Activated CD4-positive, alpha-beta T cell treated with anti-CD3 and anti-CD28 coated beads, Interleukin-2, Interleukin-6, amounts not matched to agents 100 ng/mL and 50 ng/mL, durations not matched to agents 16 hours and 8 hours (primary cell): ENCODE data around the gene SMIM20.

Source experiments
- DNase-seq: peaks from one replicate; pipeline ENCODE4 v3.0.0-alpha.2; 2020

Gene SMIM20

DNA sequence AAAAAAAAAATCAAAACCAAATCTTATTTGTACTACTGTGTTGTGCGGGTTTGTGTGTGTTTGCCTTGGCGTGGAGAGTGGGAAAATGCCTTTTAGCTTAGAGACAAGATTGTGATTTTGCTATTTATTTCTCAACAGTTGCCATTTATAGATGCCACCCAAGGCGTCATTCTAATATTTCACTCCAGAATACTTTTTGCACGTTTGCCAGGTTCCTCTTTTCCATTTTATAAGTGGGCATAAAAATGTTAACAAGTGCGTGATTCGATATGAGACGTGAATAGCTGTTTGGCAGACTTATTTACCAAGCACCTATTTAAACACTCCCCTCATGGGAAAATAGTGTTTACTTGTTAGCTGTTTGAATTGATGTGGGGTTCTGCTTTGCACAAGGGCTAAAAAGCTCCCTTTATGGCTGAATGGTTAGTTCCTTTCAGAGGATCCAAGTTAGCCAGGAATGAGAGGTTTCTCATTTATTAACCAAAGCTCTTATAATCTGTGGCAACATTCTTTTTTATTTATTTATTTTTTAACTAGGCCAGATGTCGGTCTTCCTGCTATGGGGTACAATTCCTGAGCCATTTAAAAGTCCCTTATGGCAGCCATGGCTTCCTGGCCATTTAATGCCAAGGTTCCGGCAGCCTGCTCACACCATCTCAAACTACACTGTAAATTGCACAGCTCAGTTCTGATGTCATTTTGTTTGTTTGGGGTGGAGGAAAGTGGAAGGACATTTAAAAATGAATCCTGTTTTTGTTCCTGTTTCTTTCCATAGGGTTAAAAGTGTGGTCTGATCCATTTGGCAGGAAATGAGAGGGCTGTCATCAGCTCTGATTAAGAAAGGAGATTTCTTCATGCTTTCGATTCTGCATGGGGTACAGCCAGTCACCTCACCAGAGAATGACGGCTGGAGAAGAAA is 14.6 kb downstream of the SMIM20 start:
- no peak for DNase-seq

DNA sequence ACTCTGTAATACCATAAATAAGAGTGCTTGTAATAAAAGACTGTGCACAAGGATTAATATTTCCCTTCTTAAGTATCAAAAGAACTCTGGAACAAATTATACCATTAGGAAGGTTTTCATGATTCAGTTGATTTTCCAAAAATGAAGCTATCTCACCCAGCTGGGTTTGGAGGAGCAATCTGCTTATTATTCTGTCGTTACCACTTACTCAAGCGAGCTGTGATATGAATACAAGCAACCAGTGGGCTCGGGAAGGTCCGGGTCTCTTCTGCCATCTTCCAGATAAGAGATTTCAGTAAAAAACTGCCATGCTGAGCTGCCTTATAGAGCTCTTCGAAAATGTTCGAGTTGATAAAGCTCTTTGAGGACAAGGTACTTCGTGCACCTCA is 15.3 kb downstream of the SMIM20 start:
- DNase-seq: no peak

DNA sequence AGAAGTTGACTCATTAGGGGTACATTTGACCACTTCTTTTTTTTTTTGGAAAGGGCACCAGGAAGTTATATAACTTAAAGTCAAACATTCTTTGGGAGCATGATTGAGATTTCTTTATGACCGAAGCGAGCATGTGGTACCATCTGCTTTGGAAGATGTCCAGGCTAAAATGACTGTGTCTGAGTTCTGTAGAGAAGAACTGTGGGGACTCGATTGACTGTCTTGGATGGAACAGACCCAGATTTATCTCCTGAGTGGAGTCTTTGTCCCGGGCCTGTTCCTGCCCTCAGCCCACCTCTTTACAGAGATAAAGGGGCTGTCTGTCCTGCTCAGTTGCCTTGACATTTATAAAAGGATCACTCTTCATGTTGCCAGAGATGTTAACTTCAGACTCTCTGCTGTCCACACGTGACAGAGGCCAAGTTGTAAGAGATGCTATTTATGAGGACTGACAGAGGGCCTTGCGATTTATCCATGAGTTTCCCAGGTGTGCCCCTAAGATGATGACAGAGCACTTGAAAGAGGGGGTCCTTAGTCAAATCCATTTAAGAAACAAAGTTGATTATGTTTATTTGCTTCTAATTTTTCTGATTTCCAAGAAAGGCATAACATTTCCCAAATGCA is 16.8 kb downstream of the SMIM20 start:
- DNase-seq: no peak

GRCh38 chr4:25936696-25937095 is 22.7 kb downstream of the SMIM20 start:
- DNase-seq: no peak

- peak; percentile 12 for DNase-seq
Measured at GRCh38 chr4:25937801-25938200, 23.8 kb downstream of the SMIM20 start.

GRCh38 chr4:25938366-25938765 is 24.3 kb downstream of the SMIM20 start:
- peak; percentile 71 for DNase-seq

DNA sequence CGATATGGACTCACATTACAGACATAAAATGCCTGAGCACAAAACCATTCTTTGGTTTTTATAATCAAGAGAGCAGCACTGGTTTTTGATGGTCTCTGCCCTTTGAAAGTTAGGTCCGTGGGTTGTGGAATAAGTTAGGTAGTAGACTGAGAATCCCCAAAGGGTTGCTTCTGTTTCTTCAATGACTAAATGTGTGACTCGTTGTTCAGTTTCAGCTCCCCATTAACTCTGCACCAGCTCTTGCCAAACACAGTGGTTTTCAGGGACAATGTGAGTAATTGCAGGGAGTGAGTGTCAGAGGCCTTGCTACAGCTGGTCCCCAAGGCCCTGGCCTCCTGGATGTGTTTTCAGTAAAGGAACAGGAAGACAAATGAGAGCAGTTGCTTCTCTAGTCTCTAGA is 24.8 kb downstream of the SMIM20 start:
- peak; percentile 90 for DNase-seq

DNA sequence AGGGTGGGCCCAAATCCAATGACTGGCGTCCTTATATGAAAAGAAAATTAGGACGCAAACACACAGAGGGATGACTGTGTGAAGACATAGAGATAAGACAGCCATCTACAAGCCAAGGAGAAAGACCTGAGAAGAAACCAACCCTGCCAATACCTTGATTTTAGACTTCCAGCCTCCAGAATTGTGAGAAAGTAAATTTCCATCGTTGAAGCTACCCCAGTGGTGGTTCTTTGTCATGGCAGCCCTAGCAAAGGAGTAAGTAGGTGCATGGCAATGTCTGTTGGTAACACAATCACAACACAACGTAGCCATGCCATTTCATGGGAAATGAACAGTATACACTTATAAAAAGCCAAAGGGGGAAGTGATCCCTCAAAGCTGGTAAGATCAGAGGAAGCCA is 25.3 kb downstream of the SMIM20 start:
- DNase-seq: no peak

DNA sequence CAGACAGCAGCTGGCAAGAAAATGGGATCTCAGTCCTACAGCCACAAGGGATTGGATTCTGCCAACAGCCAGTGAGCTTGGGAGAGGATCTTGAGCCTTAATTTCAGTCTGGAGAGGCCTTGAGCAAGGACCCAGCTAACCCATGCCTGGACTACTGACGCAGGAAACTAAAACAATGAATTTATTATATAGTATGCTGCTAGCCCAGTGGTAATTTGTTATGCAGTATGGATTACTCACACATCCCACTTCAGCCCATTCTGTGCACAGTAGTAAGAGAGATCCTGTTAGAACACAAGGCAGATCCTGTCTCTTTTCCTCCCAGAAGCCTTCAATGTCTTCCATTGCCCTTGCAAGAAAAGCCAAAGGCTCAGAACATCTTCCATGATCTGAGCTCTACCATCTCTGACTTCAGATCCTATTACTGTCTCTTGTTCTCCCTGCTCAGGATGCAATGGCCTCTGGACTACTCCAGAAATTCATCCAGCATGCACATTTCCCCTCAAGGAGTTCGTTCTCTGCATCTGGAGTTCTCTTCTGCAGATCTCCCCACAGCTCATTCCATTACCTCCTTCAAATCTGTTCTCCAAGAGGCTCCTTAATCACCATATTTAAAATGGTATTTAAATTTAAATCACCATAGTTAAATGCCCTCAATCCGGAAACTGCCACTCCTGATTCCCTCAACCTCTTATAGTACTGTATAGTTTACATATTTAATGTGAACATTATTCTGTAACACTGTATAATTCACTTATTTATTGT is 27.6 kb downstream of the SMIM20 start:
- no peak for DNase-seq

DNA sequence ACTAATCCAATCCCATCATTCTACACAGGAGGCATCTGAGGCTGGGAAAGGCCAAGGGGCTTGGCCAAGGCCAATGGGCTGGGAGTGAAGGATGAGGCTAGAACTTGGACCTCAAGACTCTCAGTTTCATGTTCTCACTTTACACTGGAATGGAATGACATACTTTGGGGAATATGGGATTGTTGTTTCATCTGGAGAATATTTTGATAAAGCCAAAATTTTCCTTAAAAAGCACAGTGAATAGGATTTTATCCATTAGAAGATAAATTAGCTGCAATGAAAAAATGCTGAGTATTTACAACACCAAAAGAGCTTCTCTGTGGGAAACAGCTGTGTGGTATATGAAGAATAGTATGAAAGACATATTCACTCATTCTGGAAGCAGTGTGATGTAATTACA is 29.3 kb downstream of the SMIM20 start:
- DNase-seq: no peak

DNA sequence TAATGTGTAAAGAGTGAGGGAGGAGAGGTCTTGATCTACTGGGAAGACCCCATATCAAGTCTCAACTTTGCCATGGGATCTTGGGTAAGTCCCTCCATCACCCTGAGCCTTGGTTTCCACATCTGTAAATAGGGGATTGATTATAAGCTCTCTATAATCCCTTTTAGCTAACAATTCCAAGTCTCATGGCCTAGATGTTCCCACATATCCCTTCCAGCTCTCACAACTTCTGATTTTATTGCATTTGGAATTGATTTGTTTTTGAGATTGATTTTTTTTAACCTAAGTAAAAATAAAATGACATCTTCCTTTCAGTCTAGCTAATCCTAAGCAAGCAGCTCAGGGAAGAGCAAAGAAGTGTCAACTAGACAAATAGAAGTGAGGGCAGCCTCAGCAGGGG is 29.8 kb downstream of the SMIM20 start:
- no peak for DNase-seq

GRCh38 chr4:25948051-25948450 is 34.0 kb downstream of the SMIM20 start:
- no peak for DNase-seq

DNA sequence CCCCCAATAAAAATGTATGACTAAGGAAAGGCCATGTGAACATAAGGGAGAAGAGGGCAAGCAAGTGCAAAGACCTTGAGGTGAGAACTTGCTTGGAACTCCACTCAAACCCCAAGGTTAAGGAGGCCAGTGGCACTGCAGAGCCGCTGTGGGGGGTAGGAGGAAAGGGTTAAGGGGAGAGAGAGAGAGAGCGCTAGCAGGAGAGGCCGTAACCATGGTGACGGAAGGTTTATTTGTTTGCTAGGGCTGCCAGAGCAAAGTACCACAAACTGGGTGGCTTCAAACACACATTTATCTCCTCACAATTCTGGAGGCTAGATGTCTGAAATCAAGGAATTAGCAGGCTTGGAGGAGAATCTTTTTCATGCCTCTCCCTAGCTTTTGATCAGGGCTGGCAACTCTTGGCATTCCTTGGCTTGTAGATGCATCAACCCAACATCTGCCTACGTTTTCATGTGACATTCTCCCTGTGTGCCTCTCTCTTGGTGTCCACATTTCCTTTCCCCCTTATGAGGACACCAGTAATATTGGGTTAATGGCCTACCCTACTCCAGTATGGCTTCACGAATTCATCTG is 35.2 kb downstream of the SMIM20 start:
- no peak for DNase-seq

DNA sequence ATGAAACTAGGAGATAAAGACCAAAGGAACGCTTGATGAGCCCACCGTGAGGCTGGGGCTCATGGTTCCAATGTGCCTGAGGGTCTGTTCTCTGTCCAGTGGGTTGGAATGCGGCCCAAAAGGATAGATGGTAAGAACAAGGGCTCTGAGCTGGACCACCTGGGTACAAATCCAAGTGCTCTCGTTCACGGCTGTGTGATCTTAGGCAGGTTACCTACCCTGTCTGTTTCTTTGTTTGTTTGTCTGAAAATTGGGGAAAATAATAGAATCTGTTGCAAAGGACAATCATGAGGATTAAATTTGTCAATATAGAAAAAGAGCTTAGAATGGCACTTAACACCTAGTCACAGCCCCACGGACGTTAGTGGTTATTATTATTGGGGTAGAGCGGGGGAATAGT is 36.0 kb downstream of the SMIM20 start:
- no peak for DNase-seq

GRCh38 chr4:25950461-25951389 is 36.7 kb downstream of the SMIM20 start:
- DNase-seq: no peak

- no peak for DNase-seq
Measured at GRCh38 chr4:25951390-25951952, 37.5 kb downstream of the SMIM20 start.

DNA sequence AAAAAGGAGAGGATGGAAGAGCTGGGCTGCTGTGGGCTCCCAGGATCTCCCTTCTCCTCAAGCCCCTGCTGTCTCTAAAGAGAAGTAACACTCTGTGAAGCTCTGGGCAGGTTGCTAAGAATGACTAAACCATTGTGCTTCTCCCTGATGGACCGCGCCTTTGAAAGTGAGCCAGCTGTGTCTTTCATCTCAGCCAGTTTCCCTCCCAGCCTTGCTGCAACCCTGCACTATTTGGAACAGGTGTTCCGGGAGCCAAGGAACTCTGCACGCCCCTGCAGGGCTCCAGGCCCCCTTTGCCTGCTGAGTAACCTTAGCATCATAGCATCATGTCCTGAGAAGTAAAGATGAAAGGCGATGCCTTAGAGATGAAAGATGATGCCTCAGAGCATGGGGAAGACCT is 39.7 kb downstream of the SMIM20 start:
- DNase-seq: no peak

- peak; percentile 8 for DNase-seq
Measured at GRCh38 chr4:25954293-25954904, 40.4 kb downstream of the SMIM20 start.

- no peak for DNase-seq
Measured at GRCh38 chr4:25955705-25956104, 41.7 kb downstream of the SMIM20 start.

DNA sequence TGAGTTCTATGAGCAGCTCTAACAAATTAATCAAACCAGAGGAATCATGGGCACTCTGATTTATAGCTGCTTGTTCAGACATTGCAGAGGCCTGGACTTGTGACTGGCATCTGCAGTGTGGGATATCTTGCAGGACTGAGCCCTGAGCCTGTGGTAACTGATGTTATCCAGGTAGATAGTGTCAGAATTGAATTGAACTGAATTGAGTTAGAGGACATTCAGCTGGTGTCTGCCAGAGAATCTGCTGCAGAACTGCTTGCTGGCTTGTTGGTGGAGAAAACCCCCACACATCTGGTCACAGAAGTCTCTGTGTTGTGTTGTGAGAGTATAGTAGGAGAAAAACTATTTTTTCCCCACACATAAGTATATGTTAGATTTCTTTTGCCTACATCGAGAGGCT is 42.2 kb downstream of the SMIM20 start:
- DNase-seq: no peak

DNA sequence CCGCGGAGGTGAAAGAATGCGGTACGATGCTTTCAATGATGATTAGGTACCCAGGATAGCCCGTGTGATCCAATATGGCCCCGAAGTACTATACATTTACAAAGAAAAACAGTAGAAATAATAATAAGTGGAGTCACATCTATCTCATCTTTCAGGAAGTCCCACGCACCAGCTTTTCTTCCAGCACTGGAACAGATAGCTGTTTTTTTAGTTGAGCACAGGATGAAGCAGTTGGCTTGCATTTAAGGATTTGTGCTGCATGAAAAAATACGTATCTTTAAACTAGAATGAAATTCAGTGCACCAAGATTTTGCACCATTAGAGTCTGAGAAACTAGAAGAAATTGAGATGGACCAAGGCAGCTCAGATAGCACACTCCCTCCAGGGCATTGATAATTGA is 44.1 kb downstream of the SMIM20 start:
- DNase-seq: no peak
